OCI-M2 (cell line): ENCODE measurements around the gene AP1M1.

Experiments
- DNase-seq: peaks from one replicate; lab custom pipeline; 2025; ENCODE audit not compliant: unreplicated experiment; lab: John Stamatoyannopoulos, UW

AP1M1 gene

DNA sequence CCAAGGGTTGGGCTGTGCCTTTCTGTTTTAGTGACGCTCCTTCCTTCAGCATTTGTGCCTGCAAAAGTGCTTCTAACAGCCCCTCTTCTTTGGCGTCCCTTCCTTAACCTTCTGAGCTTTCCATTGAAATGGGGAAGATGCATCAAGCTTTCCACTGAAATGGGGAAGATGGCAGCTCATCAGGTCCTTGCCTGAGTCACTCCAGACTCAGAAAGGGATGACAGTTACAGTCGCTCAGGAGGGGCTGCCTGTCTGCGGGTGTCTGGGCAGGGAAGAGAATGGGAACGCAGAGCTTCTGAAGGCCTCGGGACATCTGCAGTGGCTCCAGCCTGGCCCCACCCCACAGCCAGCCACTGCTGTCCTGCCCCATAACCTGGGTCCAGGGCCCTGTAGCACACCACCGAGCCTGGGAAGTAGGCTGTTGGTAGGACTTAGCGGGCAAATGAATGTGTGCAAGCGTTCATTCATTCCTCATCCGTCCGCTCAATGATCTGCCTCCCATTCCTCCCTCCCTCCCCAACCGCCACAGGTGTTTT is 9.8 kb downstream of the AP1M1 start:
- no peak for DNase-seq

DNA sequence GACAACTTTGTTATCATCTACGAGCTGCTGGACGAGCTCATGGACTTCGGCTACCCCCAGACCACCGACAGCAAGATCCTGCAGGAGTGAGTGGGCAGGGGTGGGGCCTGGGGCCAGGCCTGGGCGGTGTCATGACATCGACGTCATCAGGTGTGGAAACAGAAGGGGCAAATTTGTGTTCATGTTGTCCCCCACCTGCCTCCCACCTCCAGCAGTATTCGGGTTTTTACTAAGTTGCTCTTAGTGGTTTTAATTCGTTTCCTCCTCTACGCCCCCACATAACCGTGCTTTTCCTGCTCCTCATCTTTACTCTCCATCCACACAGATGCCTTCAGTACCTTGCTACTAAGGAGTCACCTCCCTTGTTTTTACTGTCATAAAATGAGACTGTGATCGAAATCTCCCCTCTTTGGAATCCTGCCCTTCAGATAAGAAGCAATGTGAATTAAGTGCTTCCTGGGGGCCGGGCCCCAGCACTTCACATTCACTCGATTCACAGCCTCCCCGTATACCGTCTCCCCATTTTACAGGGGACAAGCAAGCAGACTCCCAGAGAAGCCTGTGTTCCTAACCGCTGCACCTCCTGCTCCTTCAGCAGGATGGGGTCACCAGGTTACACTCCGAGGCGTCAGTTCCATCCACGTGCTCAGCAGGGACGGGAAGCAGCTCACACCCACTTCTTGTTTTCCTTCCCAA is 10.5 kb downstream of the AP1M1 start:
- DNase-seq = no peak

DNA sequence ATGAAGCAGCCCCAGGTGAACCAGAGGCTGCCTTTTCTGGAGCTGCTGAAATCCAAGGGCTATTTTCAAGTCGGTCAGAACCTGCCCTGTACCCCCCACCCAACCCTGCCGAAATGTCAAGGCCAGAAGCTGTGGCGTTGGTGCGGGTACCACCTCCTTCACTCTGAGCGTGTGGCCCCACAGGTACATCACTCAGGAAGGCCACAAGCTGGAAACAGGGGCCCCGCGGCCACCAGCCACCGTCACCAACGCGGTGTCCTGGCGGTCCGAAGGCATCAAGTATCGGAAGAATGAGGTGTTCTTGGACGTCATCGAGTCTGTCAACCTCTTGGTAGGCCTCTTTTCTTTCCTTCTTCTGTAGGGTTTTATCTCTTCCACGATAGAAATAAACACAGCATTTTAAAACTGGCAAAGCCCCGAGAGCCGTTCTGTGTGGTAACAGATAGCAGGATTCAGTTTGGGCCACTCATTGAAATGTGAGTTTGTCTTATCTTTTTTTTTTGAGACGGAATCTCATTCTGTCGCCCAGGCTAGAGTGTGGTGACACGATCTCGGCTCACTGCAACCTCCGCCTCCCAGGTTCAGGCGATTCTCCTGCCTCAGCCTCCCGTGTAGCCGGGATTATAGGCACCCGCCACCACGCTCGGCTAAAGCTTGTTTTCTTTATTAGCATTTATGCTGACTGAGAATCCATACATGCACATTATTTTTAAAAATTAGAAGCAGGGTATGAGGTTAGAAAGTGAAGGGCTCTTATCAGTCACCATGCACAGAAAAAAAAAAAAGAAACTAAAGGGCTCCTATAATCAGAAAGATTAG is 11.3 kb downstream of the AP1M1 start:
- DNase-seq = no peak

DNA sequence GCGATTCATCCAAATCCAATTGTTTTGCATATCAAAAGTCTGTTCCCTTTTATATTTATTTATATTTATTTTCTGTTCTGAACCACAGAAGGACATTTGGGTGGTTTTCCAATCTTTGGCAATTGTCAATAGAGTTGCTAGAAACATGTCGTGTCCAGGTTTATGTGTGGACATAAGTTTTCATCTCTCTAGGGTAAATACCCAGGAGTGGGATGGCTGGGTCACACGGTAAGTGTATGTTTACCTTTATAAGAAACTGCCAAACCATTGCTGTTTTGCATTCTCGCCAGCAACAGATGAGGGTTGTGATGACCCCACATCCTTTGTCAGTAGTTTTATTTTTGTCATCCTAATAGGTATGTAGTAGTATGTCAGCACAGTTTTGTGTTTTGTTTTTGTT is 12.5 kb downstream of the AP1M1 start:
- no peak for DNase-seq

DNA sequence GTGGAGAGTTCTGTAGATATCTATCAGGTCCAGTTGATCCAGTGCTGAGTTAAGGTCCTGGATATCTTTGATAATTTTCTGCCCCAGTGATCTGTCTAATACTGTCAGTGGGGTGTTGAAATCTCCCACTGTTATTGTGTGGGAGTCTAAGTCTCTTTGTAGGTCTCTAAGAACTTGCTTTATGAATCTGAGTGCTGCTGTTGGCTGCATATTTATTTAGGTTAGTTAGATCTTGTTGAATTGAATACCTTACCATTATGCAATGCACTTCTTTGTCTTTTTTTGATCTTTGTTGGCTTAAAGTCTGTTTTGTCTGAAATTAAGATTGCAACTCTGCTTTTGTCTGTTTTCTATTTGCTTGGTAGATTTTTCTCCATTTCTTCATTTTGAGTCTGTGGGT is 15.4 kb downstream of the AP1M1 start:
- DNase-seq = no peak

DNA sequence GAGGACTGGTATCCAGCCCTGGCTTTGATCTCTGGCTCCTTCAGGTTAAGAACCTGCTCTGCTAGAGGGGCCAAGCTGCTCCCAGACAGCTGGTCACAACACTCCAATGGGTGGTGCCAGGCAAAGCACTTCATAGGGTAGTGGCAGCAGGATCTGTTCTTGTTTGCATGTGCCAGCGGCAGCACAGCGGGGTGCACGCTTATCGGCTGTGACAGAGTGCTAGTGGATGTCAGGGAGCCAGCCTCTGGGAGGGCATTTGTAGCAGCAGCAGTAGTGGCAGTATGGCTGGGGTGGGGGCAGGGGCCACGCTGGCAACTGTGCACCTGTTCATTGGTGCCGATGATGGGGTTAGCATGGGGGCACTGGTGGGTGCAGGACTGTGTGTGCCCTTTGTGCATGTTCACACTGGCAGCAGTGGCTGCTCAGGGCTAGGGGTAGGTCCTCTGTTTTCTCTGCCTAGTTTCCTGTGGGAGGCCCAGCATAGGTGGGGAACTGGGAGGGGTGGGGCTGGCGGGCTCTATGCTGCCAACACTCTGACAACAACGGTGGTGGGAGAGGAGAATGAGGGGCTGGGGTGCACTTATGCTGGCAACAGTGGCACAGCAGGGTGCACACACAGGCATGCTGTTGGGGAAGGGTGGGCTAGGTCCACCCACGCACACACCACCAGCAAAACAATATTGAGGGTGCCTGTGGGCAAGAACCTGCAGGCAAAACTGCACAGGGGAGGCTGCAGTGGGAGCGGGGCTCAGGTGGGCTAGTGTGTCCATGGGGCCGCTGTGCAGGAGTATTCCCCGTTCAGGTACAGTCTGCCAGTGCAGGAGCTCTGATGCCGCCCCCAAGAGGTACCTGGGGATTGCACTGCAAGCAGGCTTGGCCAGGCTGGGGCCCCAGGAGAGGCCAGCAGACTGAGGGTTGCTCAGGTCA is 19.3 kb downstream of the AP1M1 start:
- DNase-seq = no peak

DNA sequence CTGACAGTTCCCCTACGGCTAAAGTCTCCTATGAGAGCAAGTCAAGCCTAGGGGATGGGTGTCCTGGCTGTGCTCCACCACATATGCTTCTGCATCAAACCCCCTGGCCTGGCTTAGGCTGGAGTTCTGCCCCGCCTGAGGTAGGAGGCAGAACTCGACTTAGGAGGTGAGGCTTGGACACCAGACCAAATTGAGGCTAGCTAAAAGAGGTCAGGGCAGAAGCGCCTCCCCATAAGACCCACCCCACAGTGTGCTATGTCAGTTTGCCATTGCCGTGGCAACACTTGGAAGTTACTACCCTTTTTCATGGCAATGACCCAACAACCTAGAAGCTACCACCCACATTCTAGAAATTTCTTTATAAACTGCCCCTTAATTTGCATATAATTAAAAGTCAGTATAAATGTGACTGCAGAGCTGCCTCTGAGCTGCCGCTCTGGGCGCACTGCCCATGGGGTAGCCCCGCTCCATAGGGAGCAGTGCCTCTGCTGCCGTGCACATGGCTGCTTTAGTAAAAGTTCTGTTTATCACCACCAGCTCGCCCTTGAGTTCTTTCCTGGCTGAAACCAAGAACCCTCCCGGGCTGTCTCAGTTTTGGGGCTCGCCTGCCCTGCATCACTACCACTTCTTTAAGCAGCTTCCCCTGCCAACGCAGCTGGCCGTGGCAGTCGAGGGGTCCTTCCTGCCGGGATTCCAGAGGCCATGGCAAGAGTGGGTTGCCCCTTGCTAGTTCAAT is 20.2 kb downstream of the AP1M1 start:
- no peak for DNase-seq

DNA sequence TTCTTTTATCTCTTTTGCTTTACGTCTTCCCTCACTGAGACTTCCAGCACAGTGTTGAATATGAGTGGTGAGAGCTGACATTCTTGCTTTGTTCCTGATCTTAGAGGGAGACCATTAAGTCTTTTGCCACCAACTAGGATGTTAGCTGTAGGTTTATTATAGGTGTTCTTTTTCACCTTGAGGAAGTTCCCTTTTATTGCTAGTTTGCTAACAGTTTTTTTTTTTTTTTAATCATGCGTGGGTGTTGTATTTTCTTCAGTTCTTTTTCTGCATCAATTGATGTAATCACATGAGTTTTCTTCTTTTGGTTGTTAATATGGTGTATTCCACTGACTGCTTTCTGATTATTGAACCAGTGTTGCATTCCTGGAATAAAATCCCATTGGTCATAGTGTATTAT is 21.1 kb downstream of the AP1M1 start:
- no peak for DNase-seq

DNA sequence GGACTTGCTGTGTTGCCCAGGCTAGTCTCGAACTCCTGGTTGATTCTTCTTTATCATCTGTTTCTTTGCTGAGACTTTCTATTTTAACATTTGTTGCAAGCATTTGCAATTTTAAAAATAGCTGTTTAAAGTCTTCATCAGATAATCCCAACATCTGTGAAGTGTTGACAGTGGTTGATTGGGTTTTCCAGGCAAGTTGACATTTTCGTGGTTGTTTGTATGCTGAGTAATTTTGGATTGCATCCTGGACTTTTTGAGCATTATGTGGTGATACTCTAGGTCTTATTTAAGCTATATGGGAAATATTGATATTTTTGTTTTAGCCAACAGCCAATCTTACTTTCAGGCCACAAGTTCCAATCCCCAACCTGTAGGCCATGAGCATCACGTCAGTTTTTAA is 25.1 kb downstream of the AP1M1 start:
- DNase-seq = no peak

DNA sequence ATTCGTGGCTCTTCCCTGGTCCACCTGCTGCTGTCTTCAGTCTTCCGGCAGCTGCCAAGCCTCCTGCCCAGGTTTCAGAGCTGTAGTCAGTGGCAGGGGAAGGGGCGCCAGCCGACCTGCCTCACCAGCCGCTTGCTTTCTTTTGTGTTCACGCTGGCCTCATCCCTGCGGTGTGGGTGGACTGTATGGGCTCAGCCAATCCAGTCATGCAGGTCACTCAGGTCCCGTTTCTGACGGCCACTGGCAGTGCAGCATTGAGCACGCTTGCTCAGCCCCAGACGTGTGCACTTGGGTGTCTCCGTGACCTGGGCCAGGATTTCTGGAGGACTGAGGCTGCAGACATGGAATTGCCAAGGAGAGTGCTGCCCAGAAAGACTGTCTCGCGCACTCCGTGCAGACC is 26.0 kb downstream of the AP1M1 start:
- no peak for DNase-seq

DNA sequence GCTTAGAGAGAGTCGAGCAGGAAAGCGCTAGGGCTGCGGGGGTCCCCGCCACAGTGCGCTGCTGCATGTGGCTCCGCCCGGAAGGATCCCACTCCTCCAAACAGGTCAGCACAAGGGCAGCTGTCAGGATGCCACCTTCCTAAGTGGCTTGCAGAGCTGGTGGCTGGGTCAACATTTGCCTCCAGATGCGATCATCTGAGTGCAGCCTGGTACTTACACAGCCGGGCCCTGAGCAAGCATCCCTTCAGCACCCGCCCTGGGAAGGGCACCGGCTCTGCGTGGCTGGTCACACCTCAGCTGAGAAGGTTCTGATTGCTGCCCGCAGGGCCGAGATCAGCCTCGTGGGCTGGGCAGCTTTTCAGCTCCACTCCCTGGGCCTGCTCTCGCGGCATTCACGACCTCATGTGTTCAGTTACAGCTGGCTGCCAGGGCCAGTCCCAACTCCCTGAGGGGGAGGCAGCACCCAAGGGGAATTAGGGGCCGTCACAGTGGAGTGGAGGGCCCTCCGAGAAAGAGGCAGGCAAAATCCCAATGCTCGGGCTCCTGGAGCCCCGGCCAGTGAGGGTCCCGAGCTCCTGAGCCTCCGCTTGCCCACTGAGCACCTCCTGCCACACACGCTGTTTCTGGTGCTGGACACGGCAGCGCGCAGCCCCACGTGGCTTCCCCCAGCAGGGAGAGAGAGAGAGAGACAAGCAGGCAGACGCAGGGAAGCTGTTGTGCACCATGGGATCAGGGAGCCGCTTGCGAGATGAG is 26.8 kb downstream of the AP1M1 start:
- DNase-seq = no peak

DNA sequence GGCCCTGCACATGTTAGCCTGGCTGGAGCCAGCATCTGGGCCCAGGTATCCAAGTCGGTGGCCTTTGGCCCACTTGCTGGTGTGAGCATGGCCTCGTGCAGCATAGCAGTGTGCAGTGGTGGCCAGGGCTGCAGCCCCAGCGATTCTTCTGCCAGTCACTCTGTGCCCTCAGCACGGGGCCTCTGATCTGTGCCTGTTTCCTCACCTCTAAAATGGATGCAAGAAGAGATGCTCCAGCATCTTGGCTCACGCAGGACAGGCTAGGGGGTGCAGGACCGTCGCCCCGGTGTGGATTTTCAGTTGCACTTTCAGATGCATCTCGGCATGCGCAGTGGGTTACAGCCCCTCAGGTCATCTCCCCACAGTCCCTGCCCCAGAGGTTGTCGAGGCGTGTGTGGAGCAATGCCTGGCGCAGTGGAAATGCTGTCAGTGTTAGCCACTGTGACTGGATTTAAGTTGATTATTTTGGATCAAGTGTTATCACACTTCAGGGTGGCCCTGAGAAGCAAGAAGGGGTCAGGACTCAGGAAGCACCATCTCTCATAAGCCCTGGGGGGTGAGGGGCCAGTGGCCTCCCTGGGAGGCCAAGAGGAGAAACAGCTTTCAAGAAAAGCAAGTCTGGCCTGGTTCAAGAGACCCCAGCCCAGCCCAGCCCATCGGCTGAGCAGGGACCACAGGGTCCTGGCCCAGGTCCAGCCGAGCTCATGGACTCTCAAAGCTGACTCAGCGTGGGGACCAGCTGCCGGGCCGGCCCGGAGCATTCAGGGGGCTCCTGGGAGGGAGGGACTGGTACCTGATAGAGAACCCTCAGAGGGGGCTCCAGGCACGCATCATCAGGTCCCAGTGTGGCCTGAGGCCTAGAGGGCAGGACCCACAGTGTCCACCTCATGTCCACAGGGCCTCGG is 27.8 kb downstream of the AP1M1 start:
- no peak for DNase-seq

DNA sequence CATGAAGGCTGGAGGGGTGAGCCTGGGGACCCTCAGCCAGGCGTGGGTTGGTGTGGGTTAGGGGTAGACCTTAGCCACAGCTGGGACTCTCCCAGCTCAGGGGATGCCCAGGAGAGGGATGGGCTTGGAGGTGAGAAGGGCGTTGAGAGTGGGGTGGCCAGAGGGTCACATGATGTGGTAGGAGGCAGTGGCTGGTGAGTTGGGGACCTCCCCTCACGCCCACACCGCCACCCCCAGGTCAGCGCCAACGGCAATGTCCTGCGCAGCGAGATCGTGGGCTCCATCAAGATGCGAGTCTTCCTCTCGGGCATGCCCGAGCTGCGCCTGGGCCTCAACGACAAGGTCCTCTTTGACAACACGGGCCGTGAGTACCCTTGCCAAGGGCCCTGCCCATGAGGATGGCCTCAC is 28.5 kb downstream of the AP1M1 start:
- no peak for DNase-seq

DNA sequence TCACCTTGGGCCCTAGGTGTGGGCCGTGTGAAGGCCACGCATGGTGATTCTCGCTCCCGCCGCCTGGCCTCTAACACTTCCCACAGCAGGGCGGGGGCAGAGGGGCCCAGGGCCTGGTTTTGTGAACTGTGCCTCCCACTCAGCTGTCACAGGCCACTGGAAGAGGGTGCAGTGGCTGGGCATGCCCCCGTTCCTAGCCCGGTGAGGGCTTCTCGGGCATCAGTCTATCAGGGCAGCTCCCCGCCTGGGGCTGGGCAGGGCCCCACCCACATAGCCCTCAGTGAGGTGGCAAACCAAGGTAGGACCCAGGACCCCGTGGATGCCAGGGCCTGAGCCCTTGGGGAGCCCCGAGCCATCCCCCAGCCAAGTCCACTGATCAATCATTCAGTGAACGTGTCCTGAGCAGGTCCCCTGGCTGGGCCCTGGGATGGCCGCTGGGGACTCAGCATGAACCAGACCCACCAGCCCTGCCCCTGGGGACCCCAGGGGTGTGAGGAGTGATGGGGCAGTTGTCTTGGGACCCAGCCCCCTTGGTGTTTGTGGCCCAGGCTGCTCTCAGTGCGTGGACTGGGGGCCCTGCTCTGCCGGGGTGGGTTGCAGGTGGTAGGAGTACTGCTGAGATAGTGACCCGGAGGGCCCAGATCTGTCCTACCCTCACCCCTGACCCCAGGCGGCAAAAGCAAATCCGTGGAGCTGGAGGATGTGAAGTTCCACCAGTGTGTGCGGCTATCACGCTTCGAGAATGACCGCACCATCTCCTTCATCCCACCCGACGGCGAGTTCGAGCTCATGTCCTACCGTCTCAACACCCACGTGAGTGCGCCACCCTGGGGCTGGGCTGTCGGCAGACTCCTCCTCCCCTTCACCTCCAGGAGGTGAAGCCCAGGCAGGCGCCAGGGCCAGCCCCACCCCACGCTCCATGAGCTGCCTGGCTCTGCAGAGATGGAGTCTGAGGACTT is 29.4 kb downstream of the AP1M1 start:
- DNase-seq = no peak

DNA sequence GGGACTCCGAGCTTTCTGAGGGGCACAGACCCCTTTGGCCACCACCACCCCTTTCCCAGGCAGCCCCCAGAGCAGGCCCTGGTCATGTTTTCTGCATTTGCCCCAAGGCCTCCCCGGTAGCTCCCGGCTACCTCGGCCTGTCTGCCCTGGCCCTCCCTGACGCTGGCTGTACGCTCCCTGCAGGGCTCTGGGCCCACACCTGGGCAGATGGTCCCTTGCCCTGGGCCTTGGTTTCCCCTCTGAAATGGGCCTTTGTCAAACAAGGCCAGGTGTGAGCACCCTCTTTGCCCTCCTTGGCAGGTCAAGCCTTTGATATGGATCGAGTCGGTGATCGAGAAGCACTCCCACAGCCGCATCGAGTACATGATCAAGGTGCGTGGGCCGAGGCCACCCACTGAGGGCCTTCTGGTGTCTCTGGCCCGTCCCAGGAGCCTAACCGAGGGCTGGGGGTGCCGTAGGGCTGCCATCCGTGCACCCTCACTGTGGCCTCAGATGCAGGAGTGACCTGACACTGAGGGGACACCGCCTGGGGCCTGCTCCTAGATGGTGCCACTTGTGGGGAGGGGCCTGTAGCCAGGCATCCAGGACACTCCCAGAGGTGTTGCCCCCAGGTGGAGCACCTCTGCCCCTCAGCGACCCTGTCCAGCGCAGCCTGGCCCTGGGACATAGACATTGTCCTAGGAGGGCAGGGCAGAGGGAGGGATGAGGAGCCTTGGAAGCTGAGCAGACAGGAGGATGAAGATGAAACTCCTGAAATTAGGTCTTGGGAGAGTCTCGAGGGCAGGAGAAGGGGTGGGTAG is 30.3 kb downstream of the AP1M1 start:
- DNase-seq = no peak

DNA sequence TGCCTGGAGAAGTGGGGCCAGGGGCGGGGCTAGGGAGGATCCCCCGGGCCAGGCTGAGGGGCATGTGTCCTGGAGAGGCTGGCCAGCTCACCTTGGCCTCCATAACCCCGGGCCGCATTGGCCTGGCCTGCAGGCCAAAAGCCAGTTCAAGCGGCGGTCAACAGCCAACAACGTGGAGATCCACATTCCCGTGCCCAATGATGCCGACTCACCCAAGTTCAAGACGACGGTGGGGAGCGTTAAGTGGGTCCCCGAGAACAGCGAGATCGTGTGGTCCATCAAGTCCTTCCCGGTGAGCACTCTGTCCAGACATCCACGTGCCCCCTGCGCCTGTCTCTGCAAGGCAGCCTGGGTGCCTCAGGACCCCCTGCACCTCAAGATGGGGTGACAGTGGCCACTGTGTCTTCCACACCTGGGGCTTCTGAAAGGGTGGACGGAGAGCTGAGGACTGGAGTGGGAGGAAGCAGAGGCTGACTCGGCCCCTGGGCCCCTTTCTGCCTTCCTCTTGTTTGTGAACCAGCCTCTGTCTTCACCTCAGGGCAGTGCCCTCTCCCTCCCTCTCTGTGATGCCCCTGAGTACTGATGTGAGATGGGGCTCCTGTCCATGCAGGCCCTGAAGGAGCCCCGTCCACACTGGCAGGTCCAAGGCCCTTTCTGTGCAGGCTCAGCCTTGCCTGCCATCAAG is 31.1 kb downstream of the AP1M1 start:
- DNase-seq = no peak

DNA sequence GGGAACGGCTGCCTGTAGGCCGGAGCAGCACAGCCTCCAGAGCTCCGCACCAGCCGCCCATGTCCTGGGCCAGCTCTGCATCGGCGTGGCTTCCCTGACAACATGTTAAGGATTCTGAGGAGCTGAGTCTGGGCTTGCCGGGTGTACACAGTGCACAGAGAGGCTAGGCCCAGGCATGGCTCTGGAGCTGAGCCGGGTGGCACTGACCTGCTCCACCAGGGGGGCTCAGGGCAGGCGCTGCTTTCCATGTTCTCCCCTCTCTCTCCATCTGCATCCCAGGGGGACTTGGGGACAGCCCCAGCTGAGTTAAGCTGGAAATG is 31.6 kb downstream of the AP1M1 start:
- no peak for DNase-seq
